ENCODE results near the gene CAB39L.

CAB39L gene

GRCh38 chr13:49371943-49372613 lies 71.8 kb downstream of the CAB39L start:
- TF ChIP-seq EZH2phosphoT487 (conservative IDR thresholded peaks at IDR 0.05; ENCODE audit: low read length) (no peak), CTCF (IDR thresholded peaks at IDR 0.05; ENCODE audit: insufficient read depth, low read length, poor library complexity, severe bottlenecking) (no peak)
- Histone ChIP-seq H3K27me3 (ENCODE audit: low read length) (no peaks in the 10 kb centered on the region), H4K20me1 (ENCODE audit: low read depth, low read length) (no peaks in the 10 kb centered on the region), H3K9me3 (ENCODE audit: insufficient read depth, low read length) (no peaks in the 10 kb centered on the region), H3K9me2 (replicated peaks; ENCODE audit: insufficient read depth, low read length) (no peaks in the 10 kb centered on the region), H3K27ac (ENCODE audit: low read depth, low read length) (peak overlapping the region; percentile 49), H3K4me3 (ENCODE audit: insufficient read depth, low read length, poor library complexity, severe bottlenecking) (no peak overlapping the region), H3K4me2 (ENCODE audit: low read depth, low read length, poor library complexity, severe bottlenecking) (peak overlapping the region; percentile 30), H3K79me2 (ENCODE audit: insufficient read depth, low read length) (no peaks in the 10 kb centered on the region), H2AFZ (ENCODE audit: low read depth, low read length, severe bottlenecking) (no peak overlapping the region), H3K36me3 (ENCODE audit: low read length) (no peaks in the 10 kb centered on the region), H3F3A (ENCODE audit: insufficient read depth) (peaks cover 13% of the 10 kb centered on the region; the same call in 1 of the 2 replicates), H3K9ac (ENCODE audit: low read length) (no peak overlapping the region)

GRCh38 chr13:49370371-49370770 lies 73.5 kb downstream of the CAB39L start:
- TF ChIP-seq CTCF (IDR thresholded peaks at IDR 0.05; ENCODE audit: insufficient read depth, low read length, poor library complexity, severe bottlenecking) (no peak), EZH2phosphoT487 (conservative IDR thresholded peaks at IDR 0.05; ENCODE audit: low read length) (no peak)
- no peak overlapping the region for H3K4me3 ChIP-seq (ENCODE audit: insufficient read depth, low read length, poor library complexity, severe bottlenecking)
- H3F3A ChIP-seq (ENCODE audit: insufficient read depth) = peaks cover 13% of the 10 kb centered on the region; the same call in 1 of the 2 replicates
- H3K27me3 ChIP-seq (ENCODE audit: low read length) = no peaks in the 10 kb centered on the region
- H3K9ac ChIP-seq (ENCODE audit: low read length) = no peak overlapping the region
- H2AFZ ChIP-seq (ENCODE audit: low read depth, low read length, severe bottlenecking) = no peak overlapping the region
- no peaks in the 10 kb centered on the region for H4K20me1 ChIP-seq (ENCODE audit: low read depth, low read length)
- no peaks in the 10 kb centered on the region for H3K9me3 ChIP-seq (ENCODE audit: insufficient read depth, low read length)
- no peak overlapping the region for H3K4me2 ChIP-seq (ENCODE audit: low read depth, low read length, poor library complexity, severe bottlenecking)
- no peaks in the 10 kb centered on the region for H3K79me2 ChIP-seq (ENCODE audit: insufficient read depth, low read length)
- H3K27ac ChIP-seq (ENCODE audit: low read depth, low read length) = no peak overlapping the region
- no peaks in the 10 kb centered on the region for H3K36me3 ChIP-seq (ENCODE audit: low read length)
- H3K9me2 ChIP-seq (replicated peaks; ENCODE audit: insufficient read depth, low read length) = no peaks in the 10 kb centered on the region

GRCh38 chr13:49369866-49370265 lies 74.0 kb downstream of the CAB39L start:
- peaks cover 13% of the 10 kb centered on the region; the same call in 1 of the 2 replicates for H3F3A ChIP-seq (ENCODE audit: insufficient read depth)
- H3K9me2 ChIP-seq (replicated peaks; ENCODE audit: insufficient read depth, low read length) = no peaks in the 10 kb centered on the region
- H3K9me3 ChIP-seq (ENCODE audit: insufficient read depth, low read length) = no peaks in the 10 kb centered on the region
- no peak overlapping the region for H2AFZ ChIP-seq (ENCODE audit: low read depth, low read length, severe bottlenecking)
- H3K4me2 ChIP-seq (ENCODE audit: low read depth, low read length, poor library complexity, severe bottlenecking) = no peak overlapping the region
- no peaks in the 10 kb centered on the region for H3K27me3 ChIP-seq (ENCODE audit: low read length)
- H3K9ac ChIP-seq (ENCODE audit: low read length) = no peak overlapping the region
- H4K20me1 ChIP-seq (ENCODE audit: low read depth, low read length) = no peaks in the 10 kb centered on the region
- no peak overlapping the region for H3K27ac ChIP-seq (ENCODE audit: low read depth, low read length)
- H3K4me3 ChIP-seq (ENCODE audit: insufficient read depth, low read length, poor library complexity, severe bottlenecking) = no peak overlapping the region
- TF ChIP-seq EZH2phosphoT487 (conservative IDR thresholded peaks at IDR 0.05; ENCODE audit: low read length) (no peak), CTCF (IDR thresholded peaks at IDR 0.05; ENCODE audit: insufficient read depth, low read length, poor library complexity, severe bottlenecking) (no peak)
- no peaks in the 10 kb centered on the region for H3K79me2 ChIP-seq (ENCODE audit: insufficient read depth, low read length)
- no peaks in the 10 kb centered on the region for H3K36me3 ChIP-seq (ENCODE audit: low read length)
